DND-41 (cell line): ENCODE measurements around the gene STK32B.

ENCODE experiments used
- ATAC-seq: fragments of 200-7000 bp; cut with Tn5 transposase; 3 replicates; pipeline ENCODE4 v1.9.1; 2021; ENCODE audit warnings: low read depth; ENCODE audit not compliant: insufficient read depth
- DNase-seq: peaks from one replicate; pipeline ENCODE4 v3.0.0-alpha.2; 2020
- H2AFZ ChIP-seq: 2 replicates; pipeline ENCODE4 v1.6.0; 2012; ENCODE audit warnings: low read depth, low read length
- H3K27ac ChIP-seq: 2 replicates; pipeline ENCODE4 v1.5.1; 2012; ENCODE audit warnings: low read length, inconsistent platforms
- H3K27me3 ChIP-seq: fragments of 200-600 bp; sonication (generic); 2 replicates; pipeline ENCODE4 v1.6.0; 2012; ENCODE audit warnings: low read length, mild to moderate bottlenecking, inconsistent platforms; ENCODE audit not compliant: insufficient read depth, poor library complexity
- H3K36me3 ChIP-seq: 2 replicates; pipeline ENCODE4 v1.5.1; 2012; ENCODE audit warnings: low read length, inconsistent platforms; ENCODE audit not compliant: insufficient read depth
- H3K4me1 ChIP-seq: 2 replicates; pipeline ENCODE4 v1.5.1; 2012; ENCODE audit warnings: mild to moderate bottlenecking, low read length; ENCODE audit not compliant: insufficient read depth
- H3K4me2 ChIP-seq: 2 replicates; pipeline ENCODE4 v1.6.0; 2012; ENCODE audit warnings: mild to moderate bottlenecking, moderate library complexity, low read length, inconsistent platforms; ENCODE audit not compliant: insufficient read depth
- H3K4me3 ChIP-seq, 2 experiments: fragments of 200-600 bp in 1 of 2; shearing (Covaris generic) in 1 of 2; 2 replicates each; pipeline ENCODE4 v1.5.1; 2012 to 2016; ENCODE audit warnings: inconsistent platforms in 2 of 2, low read length in 2 of 2, mild to moderate bottlenecking in 2 of 2, low read depth in 1 of 2, moderate library complexity in 1 of 2
- H3K79me2 ChIP-seq: 2 replicates; pipeline ENCODE4 v1.6.0; 2012; ENCODE audit warnings: low read length, inconsistent platforms; ENCODE audit not compliant: insufficient read depth
- H3K9ac ChIP-seq: 2 replicates; pipeline ENCODE4 v1.6.0; 2012; ENCODE audit warnings: low read depth, mild to moderate bottlenecking, inconsistent platforms, low read length, moderate library complexity
- H3K9me3 ChIP-seq: 2 replicates; pipeline ENCODE4 v1.5.1; 2012; ENCODE audit warnings: low read length, moderate library complexity, mild to moderate bottlenecking, inconsistent platforms; ENCODE audit not compliant: insufficient read depth, severe bottlenecking
- H4K20me1 ChIP-seq: 2 replicates; pipeline ENCODE4 v1.6.0; 2012; ENCODE audit warnings: low read length; ENCODE audit not compliant: insufficient read depth
- CTCF ChIP-seq: IDR thresholded peaks from 2 replicates; pipeline ENCODE4 v1.5.1; 2012; ENCODE audit warnings: borderline replicate concordance, low read length, moderate library complexity, mild to moderate bottlenecking; ENCODE audit not compliant: poor library complexity, severe bottlenecking; ENCODE audit errors: extremely low read depth
- EZH2 ChIP-seq: IDR thresholded peaks from 3 replicates; pipeline ENCODE4 v1.6.1; 2012; ENCODE audit warnings: borderline replicate concordance, low read depth, mild to moderate bottlenecking, moderate library complexity, low read length, inconsistent platforms; ENCODE audit not compliant: severe bottlenecking

The STK32B gene

GRCh38 chr4:5372198-5372597, 320.9 kb downstream of the STK32B start:
- no peak for TF ChIP-seq EZH2
- TF ChIP-seq CTCF = no peak
- Histone ChIP-seq H3K27ac (no peak overlapping the region), H3K4me3 (no peak overlapping the region), H3K79me2 (no peaks in the 10 kb centered on the region), H3K4me1 (no peaks in the 10 kb centered on the region), H3K9ac (no peak overlapping the region), H3K27me3 (no peaks in the 10 kb centered on the region), H4K20me1 (0 out of 2 replicates have a peak, but pooled peaks cover 2% of the 10 kb centered on the region), H3K36me3 (no peaks in the 10 kb centered on the region), H3K4me2 (no peak overlapping the region), H2AFZ (no peak overlapping the region), H3K9me3 (no peaks in the 10 kb centered on the region)
- DNase-seq = no peak
- no peak for ATAC-seq

GRCh38 chr4:5373327-5373726, 322.0 kb downstream of the STK32B start:
- ATAC-seq = no peak
- no peaks in the 10 kb centered on the region for H3K27me3 ChIP-seq
- no peaks in the 10 kb centered on the region for H3K4me1 ChIP-seq
- no peaks in the 10 kb centered on the region for H3K79me2 ChIP-seq
- no peak overlapping the region for H2AFZ ChIP-seq
- no peak overlapping the region for H3K4me2 ChIP-seq
- H3K27ac ChIP-seq = no peak overlapping the region
- no peak overlapping the region for H3K9ac ChIP-seq
- no peak for TF ChIP-seq EZH2
- TF ChIP-seq CTCF = no peak
- H3K4me3 ChIP-seq = no peak overlapping the region
- DNase-seq = no peak
- H4K20me1 ChIP-seq = no peaks in the 10 kb centered on the region
- H3K36me3 ChIP-seq = no peaks in the 10 kb centered on the region
- H3K9me3 ChIP-seq = no peaks in the 10 kb centered on the region

- Histone ChIP-seq H3K79me2 (no peaks in the 10 kb centered on the region), H3K36me3 (no peaks in the 10 kb centered on the region), H4K20me1 (no peaks in the 10 kb centered on the region), H3K4me3 (no peak overlapping the region), H3K27me3 (no peaks in the 10 kb centered on the region), H3K9me3 (no peaks in the 10 kb centered on the region), H3K27ac (no peak overlapping the region), H3K4me1 (no peaks in the 10 kb centered on the region), H2AFZ (no peak overlapping the region), H3K4me2 (no peak overlapping the region), H3K9ac (no peak overlapping the region)
- no peak for ATAC-seq
- TF ChIP-seq EZH2 = no peak
- TF ChIP-seq CTCF = no peak
- no peak for DNase-seq
Observed at GRCh38 chr4:5374592-5374991, 323.3 kb downstream of the STK32B start.

- H3K4me2 ChIP-seq = no peak overlapping the region
- no peaks in the 10 kb centered on the region for H3K27me3 ChIP-seq
- no peak overlapping the region for H2AFZ ChIP-seq
- TF ChIP-seq EZH2 = no peak
- no peak for TF ChIP-seq CTCF
- no peak overlapping the region for H3K9ac ChIP-seq
- H3K4me1 ChIP-seq = no peaks in the 10 kb centered on the region
- no peak overlapping the region for H3K4me3 ChIP-seq
- no peaks in the 10 kb centered on the region for H3K79me2 ChIP-seq
- no peaks in the 10 kb centered on the region for H4K20me1 ChIP-seq
- no peak overlapping the region for H3K27ac ChIP-seq
- H3K36me3 ChIP-seq = no peaks in the 10 kb centered on the region
- H3K9me3 ChIP-seq = no peaks in the 10 kb centered on the region
- no peak for ATAC-seq
- DNase-seq = no peak
Observed at GRCh38 chr4:5374994-5375393, 323.7 kb downstream of the STK32B start.
